Measurements from ENCODE around the gene TBC1D10A.

DNA sequence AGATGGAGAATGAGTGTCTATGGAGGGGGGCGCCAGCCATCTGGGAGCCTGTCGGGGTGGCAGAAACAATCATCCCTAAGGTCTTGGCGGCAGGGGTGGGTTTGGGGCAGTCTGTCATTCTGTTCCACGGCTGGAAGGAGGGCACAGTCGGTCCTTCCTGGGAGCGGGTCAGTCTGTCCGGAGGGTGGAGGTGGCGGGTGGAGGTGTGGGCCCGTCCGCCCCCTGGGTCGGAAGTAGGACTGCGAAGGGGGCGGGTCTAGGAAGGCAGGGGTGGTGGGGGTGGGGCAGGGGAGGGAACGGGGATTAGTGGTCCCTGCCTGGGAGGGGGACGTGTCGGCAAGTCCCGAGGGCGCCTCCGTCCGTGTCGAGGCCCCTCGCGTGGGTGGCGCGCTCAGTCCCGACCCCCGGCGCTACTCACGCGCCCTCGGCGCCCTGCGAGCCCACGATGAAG lies 461 bp downstream of the TBC1D10A start:
- TF ChIP-seq, protein P1, sequence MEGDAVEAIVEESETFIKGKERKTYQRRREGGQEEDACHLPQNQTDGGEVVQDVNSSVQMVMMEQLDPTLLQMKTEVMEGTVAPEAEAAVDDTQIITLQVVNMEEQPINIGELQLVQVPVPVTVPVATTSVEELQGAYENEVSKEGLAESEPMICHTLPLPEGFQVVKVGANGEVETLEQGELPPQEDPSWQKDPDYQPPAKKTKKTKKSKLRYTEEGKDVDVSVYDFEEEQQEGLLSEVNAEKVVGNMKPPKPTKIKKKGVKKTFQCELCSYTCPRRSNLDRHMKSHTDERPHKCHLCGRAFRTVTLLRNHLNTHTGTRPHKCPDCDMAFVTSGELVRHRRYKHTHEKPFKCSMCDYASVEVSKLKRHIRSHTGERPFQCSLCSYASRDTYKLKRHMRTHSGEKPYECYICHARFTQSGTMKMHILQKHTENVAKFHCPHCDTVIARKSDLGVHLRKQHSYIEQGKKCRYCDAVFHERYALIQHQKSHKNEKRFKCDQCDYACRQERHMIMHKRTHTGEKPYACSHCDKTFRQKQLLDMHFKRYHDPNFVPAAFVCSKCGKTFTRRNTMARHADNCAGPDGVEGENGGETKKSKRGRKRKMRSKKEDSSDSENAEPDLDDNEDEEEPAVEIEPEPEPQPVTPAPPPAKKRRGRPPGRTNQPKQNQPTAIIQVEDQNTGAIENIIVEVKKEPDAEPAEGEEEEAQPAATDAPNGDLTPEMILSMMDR (IDR thresholded peaks at IDR 0.05): no peak
- TF ChIP-seq ZFX (IDR thresholded peaks at IDR 0.05; ENCODE audit: borderline replicate concordance): no peak

Data from 22Rv1 (cell line).